WTC11 (cell line): ENCODE data around the gene GNLY. TPM values are rescaled to one million over a fixed set of nuclear protein-coding genes. Genes with fewer than 3 reads are reported as not detected.
"Not testable (repeated sequence)": the region's sequence is repeated elsewhere in the genome, so short reads cannot be mapped to it uniquely, and the experiment has no call there.

Source experiments
- ATAC-seq: fragments of 200-7000 bp; cut with Tn5 transposase; 2 replicates; pipeline ENCODE4 v1.10.0; 2021; ENCODE audit warnings: mild to moderate bottlenecking, moderate library complexity
- CTCF ChIA-PET: fragments of 300-600 bp; sonication (Branson Sonifier 250); formaldehyde crosslinking; loops from one replicate; lab custom pipeline; 2021; ENCODE audit warnings: antibody characterized with exemption; lab: Charles Lee
- POLR2A ChIA-PET: fragments of 350-600 bp; sonication (Branson Sonifier 250); formaldehyde crosslinking; loops from one replicate; lab custom pipeline; 2021; ENCODE audit warnings: antibody characterized with exemption; lab: Charles Lee
- DNase-seq: peaks from one replicate; pipeline ENCODE4 v3.0.0; 2021; ENCODE audit warnings: low spot score
- H3K27ac Mint-ChIP-seq: 2 replicates; pipeline ENCODE4 v1.8.0; 2021; ENCODE audit warnings: mixed read lengths
- H3K27me3 Mint-ChIP-seq: 2 replicates; pipeline ENCODE4 v1.8.0; 2021; ENCODE audit warnings: low read depth, mild to moderate bottlenecking, moderate library complexity, mixed read lengths
- H3K36me3 Mint-ChIP-seq: 2 replicates; pipeline ENCODE4 v1.8.0; 2021; ENCODE audit warnings: mixed read lengths
- H3K4me1 Mint-ChIP-seq: 2 replicates; pipeline ENCODE4 v1.8.0; 2022; ENCODE audit warnings: mixed read lengths
- H3K4me3 Mint-ChIP-seq: 2 replicates; pipeline ENCODE4 v1.8.0; 2021; ENCODE audit warnings: mild to moderate bottlenecking, moderate library complexity, mixed read lengths
- H3K9me3 Mint-ChIP-seq: 2 replicates; pipeline ENCODE4 v1.8.0; 2021; ENCODE audit warnings: mixed read lengths
- FOXJ3 ChIP-seq: sonication (generic); formaldehyde crosslinking; IDR thresholded peaks from 2 replicates; pipeline ENCODE4 v1.9.0; 2021; ENCODE audit warnings: missing genetic modification reagents, mild to moderate bottlenecking, borderline replicate concordance
- HMGXB4 ChIP-seq: sonication (generic); formaldehyde crosslinking; IDR thresholded peaks from 2 replicates; pipeline ENCODE4 v1.8.1; 2023; ENCODE audit warnings: mild to moderate bottlenecking, moderate library complexity, missing genetic modification reagents
- NR3C1 ChIP-seq: sonication (generic); formaldehyde crosslinking; conservative IDR thresholded peaks from 2 replicates; pipeline ENCODE4 v1.8.1; 2023; ENCODE audit warnings: low read depth, mild to moderate bottlenecking, missing genetic modification reagents
- SMAD4 ChIP-seq: sonication (generic); formaldehyde crosslinking; IDR thresholded peaks from 2 replicates; pipeline ENCODE4 v1.8.0; 2022; ENCODE audit warnings: mild to moderate bottlenecking, missing genetic modification reagents
- ZNF138 ChIP-seq: sonication (generic); formaldehyde crosslinking; conservative IDR thresholded peaks from 2 replicates; pipeline ENCODE4 v1.8.1; 2022; ENCODE audit warnings: mild to moderate bottlenecking, moderate library complexity, missing genetic modification reagents
- total RNA-seq: library from RNA; stranded (reverse); gene quantifications from 3 replicates; pipeline ENCODE4 v1.2.3, GENCODE V29; 2021
- TF ChIP-seq, protein P1 (sequence below): fragments of 250-450 bp; sonication (Bioruptor Pico); IDR thresholded peaks from 2 replicates; pipeline ENCODE4 v1.9.0; 2021; ENCODE audit warnings: mild to moderate bottlenecking, borderline replicate concordance
- TF ChIP-seq, protein P2 (sequence below): sonication (generic); formaldehyde crosslinking; IDR thresholded peaks from 2 replicates; pipeline ENCODE4 v1.8.0; 2022; ENCODE audit warnings: mild to moderate bottlenecking, missing genetic modification reagents

Gene GNLY
- total RNA-seq, 1 experiment from 2014 or later: not detected

DNA sequence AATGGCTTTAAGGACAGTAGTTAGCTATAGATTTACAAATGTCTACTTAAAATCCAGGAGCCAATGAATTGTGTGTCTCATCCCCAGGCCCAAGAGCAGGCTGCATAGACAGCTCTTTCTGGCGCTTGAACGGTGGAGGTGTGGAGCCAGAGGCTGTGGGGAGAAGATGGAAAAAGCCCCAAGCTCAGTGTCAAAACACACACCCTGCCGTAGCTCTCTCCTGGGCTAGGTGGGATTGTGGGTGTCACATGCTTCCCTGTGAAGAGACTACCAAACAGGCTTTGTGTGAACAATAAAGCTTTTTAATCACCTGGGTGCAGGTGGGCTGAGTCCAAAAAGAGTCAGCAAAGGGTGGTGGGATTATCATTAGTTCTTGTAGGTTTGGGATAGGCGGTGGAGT is 36.8 kb upstream of the GNLY start:
- H3K27ac Mint-ChIP-seq, H3K27me3 Mint-ChIP-seq, H3K4me3 Mint-ChIP-seq, H3K9me3 Mint-ChIP-seq, ATAC-seq, DNase-seq, POLR2A ChIA-PET, H3K4me1 Mint-ChIP-seq, H3K36me3 Mint-ChIP-seq: not testable (repeated sequence)
- CTCF ChIA-PET: interaction anchor here (1.3 to 2.4 kb wide), 3 partner anchors 20 to 72 kb away, joined by 6 to 9 read pairs (median 7); no protein-coding TSS in a partner anchor

DNA sequence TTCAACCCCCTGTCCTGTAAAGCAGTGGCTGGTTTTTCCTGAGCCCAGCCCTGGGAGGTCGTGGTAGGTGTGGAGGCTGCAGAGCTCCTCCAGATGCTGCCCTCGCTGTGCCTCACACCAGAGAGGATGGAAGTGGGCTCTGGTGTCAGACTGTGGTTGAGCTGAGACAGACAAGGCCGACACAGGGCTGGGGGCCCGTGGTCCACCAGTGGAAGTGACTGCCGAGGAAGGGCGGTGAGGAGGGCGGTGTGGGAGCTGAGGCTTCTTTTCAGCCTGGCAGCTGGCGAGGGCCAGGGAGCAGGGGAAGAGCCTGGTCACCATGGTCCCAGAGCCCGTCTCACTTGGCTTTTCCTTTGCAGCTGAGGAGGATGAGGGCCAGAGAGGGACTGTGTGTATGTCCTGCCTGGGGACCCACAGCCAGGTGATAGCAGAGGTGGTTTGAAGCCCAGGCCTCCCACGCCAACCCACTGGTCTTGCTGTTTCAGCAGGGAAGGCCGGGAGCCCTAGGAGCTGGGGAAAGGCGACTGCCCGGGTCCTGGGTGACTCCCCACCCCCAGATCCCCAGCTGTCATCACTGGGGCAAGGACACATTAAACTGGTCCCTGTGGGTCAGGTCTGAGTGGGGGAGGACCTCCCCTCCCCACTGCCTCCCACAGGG is 34.7 kb upstream of the GNLY start:
- POLR2A ChIA-PET: no interaction called here
- TF ChIP-seq ZNF138 (CRISPR knock-in tag) (no peak), SMAD4 (CRISPR knock-in tag) (no peak), FOXJ3 (CRISPR knock-in tag) (no peak)
- TF ChIP-seq, protein P1, sequence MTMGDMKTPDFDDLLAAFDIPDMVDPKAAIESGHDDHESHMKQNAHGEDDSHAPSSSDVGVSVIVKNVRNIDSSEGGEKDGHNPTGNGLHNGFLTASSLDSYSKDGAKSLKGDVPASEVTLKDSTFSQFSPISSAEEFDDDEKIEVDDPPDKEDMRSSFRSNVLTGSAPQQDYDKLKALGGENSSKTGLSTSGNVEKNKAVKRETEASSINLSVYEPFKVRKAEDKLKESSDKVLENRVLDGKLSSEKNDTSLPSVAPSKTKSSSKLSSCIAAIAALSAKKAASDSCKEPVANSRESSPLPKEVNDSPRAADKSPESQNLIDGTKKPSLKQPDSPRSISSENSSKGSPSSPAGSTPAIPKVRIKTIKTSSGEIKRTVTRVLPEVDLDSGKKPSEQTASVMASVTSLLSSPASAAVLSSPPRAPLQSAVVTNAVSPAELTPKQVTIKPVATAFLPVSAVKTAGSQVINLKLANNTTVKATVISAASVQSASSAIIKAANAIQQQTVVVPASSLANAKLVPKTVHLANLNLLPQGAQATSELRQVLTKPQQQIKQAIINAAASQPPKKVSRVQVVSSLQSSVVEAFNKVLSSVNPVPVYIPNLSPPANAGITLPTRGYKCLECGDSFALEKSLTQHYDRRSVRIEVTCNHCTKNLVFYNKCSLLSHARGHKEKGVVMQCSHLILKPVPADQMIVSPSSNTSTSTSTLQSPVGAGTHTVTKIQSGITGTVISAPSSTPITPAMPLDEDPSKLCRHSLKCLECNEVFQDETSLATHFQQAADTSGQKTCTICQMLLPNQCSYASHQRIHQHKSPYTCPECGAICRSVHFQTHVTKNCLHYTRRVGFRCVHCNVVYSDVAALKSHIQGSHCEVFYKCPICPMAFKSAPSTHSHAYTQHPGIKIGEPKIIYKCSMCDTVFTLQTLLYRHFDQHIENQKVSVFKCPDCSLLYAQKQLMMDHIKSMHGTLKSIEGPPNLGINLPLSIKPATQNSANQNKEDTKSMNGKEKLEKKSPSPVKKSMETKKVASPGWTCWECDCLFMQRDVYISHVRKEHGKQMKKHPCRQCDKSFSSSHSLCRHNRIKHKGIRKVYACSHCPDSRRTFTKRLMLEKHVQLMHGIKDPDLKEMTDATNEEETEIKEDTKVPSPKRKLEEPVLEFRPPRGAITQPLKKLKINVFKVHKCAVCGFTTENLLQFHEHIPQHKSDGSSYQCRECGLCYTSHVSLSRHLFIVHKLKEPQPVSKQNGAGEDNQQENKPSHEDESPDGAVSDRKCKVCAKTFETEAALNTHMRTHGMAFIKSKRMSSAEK: no peak
- TF ChIP-seq, all 79 proteins: peak for 0
- no peaks in the 10 kb centered on the region for H3K4me1 Mint-ChIP-seq
- DNase-seq: no peak
- CTCF ChIA-PET: interaction anchor here (1.5 to 3.4 kb wide), 5 partner anchors 10 to 69 kb away, joined by 4 to 19 read pairs (median 9); no protein-coding TSS in a partner anchor
- ATAC-seq: no peak
- no peaks in the 10 kb centered on the region for H3K9me3 Mint-ChIP-seq
- H3K27ac Mint-ChIP-seq: no peak overlapping the region
- H3K27me3 Mint-ChIP-seq: no peaks in the 10 kb centered on the region
- H3K36me3 Mint-ChIP-seq: no peaks in the 10 kb centered on the region
- H3K4me3 Mint-ChIP-seq: no peak overlapping the region

- H3K27me3 Mint-ChIP-seq, H3K4me1 Mint-ChIP-seq, H3K27ac Mint-ChIP-seq, H3K36me3 Mint-ChIP-seq, H3K4me3 Mint-ChIP-seq, DNase-seq, H3K9me3 Mint-ChIP-seq, POLR2A ChIA-PET, ATAC-seq: not testable (repeated sequence)
- CTCF ChIA-PET: interaction anchor here (1.3 to 3.4 kb wide), 6 partner anchors 11 to 229 kb away, joined by 3 to 19 read pairs (median 8); no protein-coding TSS in a partner anchor
These were observed 33.9 kb upstream of the GNLY start for GRCh38 chr2:85660301-85660700.

DNA sequence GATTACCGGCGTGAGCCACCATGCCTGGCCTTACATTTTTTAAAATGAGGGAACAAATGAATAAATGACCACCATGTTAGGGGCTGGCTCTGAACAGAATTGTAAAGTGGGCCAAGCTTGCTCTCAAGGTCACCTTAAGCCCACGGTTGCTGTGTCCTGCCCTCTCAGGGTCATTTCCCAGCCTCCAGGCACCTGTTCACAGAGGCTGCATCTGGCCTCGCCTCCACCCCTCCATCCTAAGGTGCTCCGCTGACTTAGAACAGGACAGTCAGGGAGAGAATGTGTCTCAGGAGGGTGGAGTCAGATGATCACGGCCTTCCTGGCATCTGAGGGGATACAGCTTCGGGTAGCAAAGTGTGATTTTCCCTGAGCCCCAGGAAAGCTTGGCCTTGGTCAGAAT is 33.4 kb upstream of the GNLY start:
- DNase-seq (no peak), ATAC-seq (no peak)
- H3K27me3 Mint-ChIP-seq: no peaks in the 10 kb centered on the region
- no peaks in the 10 kb centered on the region for H3K4me1 Mint-ChIP-seq
- H3K9me3 Mint-ChIP-seq: no peaks in the 10 kb centered on the region
- H3K27ac Mint-ChIP-seq: no peak overlapping the region
- POLR2A ChIA-PET: no interaction called here
- CTCF ChIA-PET: interaction anchor here (1.3 to 3.4 kb wide), 4 partner anchors 12 to 229 kb away, joined by 3 to 19 read pairs (median 6); no protein-coding TSS in a partner anchor
- H3K36me3 Mint-ChIP-seq: no peaks in the 10 kb centered on the region
- no peak overlapping the region for H3K4me3 Mint-ChIP-seq
- TF ChIP-seq NR3C1 (CRISPR knock-in tag) (no peak), HMGXB4 (CRISPR knock-in tag) (no peak)
- TF ChIP-seq, protein P2, sequence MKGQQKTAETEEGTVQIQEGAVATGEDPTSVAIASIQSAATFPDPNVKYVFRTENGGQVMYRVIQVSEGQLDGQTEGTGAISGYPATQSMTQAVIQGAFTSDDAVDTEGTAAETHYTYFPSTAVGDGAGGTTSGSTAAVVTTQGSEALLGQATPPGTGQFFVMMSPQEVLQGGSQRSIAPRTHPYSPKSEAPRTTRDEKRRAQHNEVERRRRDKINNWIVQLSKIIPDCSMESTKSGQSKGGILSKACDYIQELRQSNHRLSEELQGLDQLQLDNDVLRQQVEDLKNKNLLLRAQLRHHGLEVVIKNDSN (CRISPR knock-in tag): no peak
- TF ChIP-seq, all 79 proteins: peak for 0
